Stimulated activated CD8-positive, alpha-beta memory T cell treated with anti-CD3 and anti-CD28 coated beads, Interleukin-12 subunit alpha, Interleukin-12 subunit beta, amount 100 ng/mL, for 4 hours (primary cell): ENCODE measurements around the gene HSFX1.

Source experiments
- DNase-seq: peaks from one replicate; pipeline ENCODE4 v3.0.0-alpha.2; 2020; ENCODE audit warnings: low read depth

The HSFX1 gene

DNA sequence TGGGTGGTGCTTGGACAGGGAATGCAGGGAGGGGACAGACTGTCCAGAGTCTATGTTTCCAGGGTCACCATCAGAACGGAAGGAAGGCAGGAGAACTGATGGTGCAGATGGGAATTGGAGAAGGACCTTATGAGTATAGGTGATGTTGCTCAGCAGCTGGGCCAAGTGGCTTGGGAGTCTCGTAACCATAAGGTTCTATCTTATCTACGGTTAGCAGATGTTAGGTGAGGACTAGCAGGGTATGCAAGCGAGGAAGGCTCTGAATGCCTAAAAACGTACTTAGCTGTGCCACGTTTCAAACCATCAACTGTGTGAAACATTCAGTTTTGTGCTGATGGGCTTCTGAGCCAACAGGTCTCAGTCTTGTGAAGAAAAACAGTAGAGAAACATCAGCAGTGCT lies 30.2 kb downstream of the HSFX1 start:
- no peak for DNase-seq

DNA sequence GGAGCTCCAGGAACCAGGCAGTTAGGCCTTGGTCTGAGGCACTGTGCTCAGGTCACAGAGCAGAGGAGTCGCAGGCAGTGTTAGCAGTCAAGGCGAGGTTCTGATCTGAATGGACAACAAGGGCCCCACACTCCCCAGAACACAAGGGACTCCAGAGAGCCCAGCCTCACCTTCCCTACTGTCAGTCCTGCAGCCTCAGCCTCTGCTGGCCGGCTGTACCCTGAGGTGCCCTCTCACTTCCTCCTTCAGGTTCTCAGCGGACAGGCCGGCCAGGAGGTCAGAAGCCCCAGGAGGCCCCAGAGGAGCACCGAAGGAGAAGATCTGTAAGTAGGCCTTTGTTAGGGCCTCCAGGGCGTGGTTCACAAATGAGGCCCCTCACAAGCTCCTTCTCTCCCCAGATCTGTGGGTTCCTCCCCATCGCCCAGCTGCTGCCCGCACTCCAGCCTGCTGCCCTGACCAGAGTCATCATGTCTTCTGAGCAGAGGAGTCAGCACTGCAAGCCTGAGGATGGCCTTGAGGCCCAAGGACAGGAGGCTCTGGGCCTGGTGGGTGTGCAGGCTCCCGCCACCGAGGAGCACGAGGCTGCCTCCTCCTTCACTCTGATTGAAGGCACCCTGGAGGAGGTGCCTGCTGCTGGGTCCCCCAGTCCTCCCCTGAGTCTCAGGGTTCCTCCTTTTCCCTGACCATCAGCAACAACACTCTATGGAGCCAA lies 34.0 kb downstream of the HSFX1 start:
- DNase-seq = no peak

DNA sequence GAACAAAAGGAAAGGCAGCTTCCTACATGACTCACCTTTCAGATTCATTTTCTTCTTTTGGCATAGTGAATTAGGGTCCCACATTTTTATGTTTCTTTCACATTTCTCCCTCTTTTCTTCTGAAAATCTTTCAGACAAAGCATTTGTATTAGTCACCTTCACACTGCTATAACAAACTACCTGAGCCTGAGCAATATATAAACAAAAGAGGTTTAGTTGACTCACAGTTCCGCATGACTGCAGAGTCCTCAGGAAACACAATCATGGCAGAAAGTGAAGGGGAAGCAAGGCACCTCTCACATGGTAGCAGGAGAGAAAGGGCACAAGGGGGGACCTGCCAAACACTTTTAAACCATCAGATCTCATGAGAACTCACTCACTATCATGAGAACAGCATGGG lies 44.8 kb downstream of the HSFX1 start:
- no peak for DNase-seq

DNA sequence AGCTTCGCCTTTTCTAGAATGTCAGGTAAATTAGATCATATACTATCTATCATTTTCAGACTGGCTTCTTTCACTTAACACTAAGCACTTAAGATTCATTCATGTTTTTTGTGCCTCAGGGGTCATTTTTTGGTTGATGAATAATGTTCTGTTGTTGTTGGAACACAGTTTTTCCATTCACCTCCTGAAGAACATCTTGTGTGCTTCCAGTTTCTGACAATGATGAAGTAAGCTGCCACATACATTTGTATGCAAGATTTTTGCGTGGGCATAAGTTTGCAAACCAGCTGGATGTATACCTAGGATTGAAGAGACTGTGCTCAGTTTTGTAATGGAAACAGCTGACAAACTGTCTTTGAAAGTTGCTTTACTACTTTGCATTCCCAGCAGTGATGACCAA lies 45.5 kb downstream of the HSFX1 start:
- DNase-seq = no peak

DNA sequence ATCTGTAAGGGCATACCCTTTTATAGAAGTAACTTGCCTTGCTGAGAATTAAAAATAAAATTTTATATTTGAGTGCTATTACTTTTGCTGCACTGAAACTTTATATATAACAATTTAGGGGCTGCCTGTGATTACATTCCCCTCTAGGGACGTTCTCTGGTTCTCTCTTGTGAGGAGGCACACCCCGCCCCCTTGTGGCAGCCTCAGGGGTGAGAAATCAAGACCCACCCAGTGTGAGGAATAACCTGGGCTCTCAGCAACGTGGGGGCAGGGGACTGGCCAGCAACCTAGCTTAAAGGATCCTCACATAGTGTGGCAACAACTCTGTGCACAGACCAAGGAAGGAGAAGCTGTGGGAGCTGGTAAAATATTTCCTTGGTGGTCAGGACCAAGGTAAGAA lies 51.6 kb downstream of the HSFX1 start:
- DNase-seq = no peak
